PC-9 (cell line): Measurements from ENCODE around the gene ERCC5. TPM values are rescaled to one million over a fixed set of nuclear protein-coding genes. Genes with fewer than 3 reads are reported as not detected.

ENCODE experiments used
- BruUV-seq: library from RNA; stranded (reverse); fragments of 400-500 nt; replicated peaks from 2 replicates; lab custom pipeline; 2021; lab: Mats Ljungman, UMichigan
- CTCF ChIA-PET: fragments of 300-600 bp; sonication (Branson Sonifier 250); formaldehyde crosslinking; loops from one replicate; lab custom pipeline; 2022; ENCODE audit warnings: antibody characterized with exemption; lab: Charles Lee
- POLR2A ChIA-PET: fragments of 300-600 bp; sonication (Branson Sonifier 250); formaldehyde crosslinking; loops from one replicate; lab custom pipeline; 2022; ENCODE audit warnings: antibody characterized with exemption; ENCODE audit not compliant: unreplicated experiment; lab: Charles Lee
- DNase-seq, 2 experiments: peaks; one replicate each; pipeline versions ENCODE4 v3.0.0 to v3.0.0-alpha.2; 2015 to 2022; ENCODE audit warnings: mixed read lengths in 1 of 2
- H2AFZ ChIP-seq: fragments of 200-600 bp; sonication (generic); 2 replicates; pipeline ENCODE4 v1.8.1; 2017; ENCODE audit warnings: antibody characterized with exemption
- H3F3A ChIP-seq: fragments of 200-600 bp; sonication (generic); 2 replicates; pipeline ENCODE4 v1.8.1; 2017; ENCODE audit warnings: antibody characterized with exemption, mild to moderate bottlenecking, low read depth; ENCODE audit not compliant: insufficient read depth
- H3K27ac ChIP-seq: fragments of 200-600 bp; sonication (generic); 2 replicates; pipeline ENCODE4 v1.6.1; 2016; ENCODE audit warnings: mixed run types
- H3K27me3 ChIP-seq: fragments of 200-600 bp; sonication (generic); 2 replicates; pipeline ENCODE4 v1.6.1; 2016; ENCODE audit warnings: low read depth, mixed run types; ENCODE audit not compliant: insufficient read depth
- H3K36me3 ChIP-seq: fragments of 200-600 bp; sonication (generic); 2 replicates; pipeline ENCODE4 v1.6.1; 2016; ENCODE audit warnings: low read depth, mixed run types
- H3K4me1 ChIP-seq: fragments of 200-600 bp; sonication (generic); replicated peaks from 2 replicates; pipeline ENCODE4 v1.6.1; 2016; ENCODE audit warnings: mixed run types; ENCODE audit not compliant: insufficient read depth
- H3K4me2 ChIP-seq: fragments of 200-600 bp; sonication (generic); 2 replicates; pipeline ENCODE4 v1.6.1; 2017; ENCODE audit warnings: mixed run types
- H3K4me3 ChIP-seq: fragments of 200-600 bp; sonication (generic); 2 replicates; pipeline ENCODE4 v1.6.1; 2016; ENCODE audit warnings: mixed run types
- H3K79me2 ChIP-seq: fragments of 200-600 bp; sonication (generic); 2 replicates; pipeline ENCODE4 v1.6.1; 2017; ENCODE audit warnings: low read depth, mixed run types
- H3K9me2 ChIP-seq: fragments of 200-600 bp; sonication (generic); 2 replicates; pipeline ENCODE4 v1.8.1; 2017; ENCODE audit warnings: mild to moderate bottlenecking; ENCODE audit not compliant: insufficient read depth
- H3K9me3 ChIP-seq: fragments of 200-600 bp; sonication (generic); 2 replicates; pipeline ENCODE4 v1.8.1; 2016; ENCODE audit warnings: low read depth; ENCODE audit not compliant: insufficient read depth
- H4K20me1 ChIP-seq: fragments of 200-600 bp; sonication (generic); 2 replicates; pipeline ENCODE4 v1.8.1; 2017; ENCODE audit not compliant: insufficient read depth
- EZH2 ChIP-seq: fragments of 200-600 bp; sonication (generic); IDR thresholded peaks from 2 replicates; pipeline ENCODE4 v1.8.0; 2017; ENCODE audit warnings: antibody characterized with exemption, low read depth
- intact Hi-C: fragments of 100-400 bp; cut with micrococcal nuclease; formaldehyde crosslinking; loops from one replicate; pipeline ENCODE4 v1.10.0; 2022; ENCODE audit not compliant: unreplicated experiment
- total RNA-seq: library from RNA; stranded (reverse); gene quantifications from 2 replicates; pipeline ENCODE4 v1.2.3, GENCODE V29; 2021
- TF ChIP-seq, protein P1 (sequence below): fragments of 200-600 bp; sonication (generic); conservative IDR thresholded peaks from 2 replicates; pipeline ENCODE4 v1.6.1; 2017; ENCODE audit warnings: mixed run types, antibody characterized with exemption, mild to moderate bottlenecking, moderate library complexity

ERCC5 gene
- total RNA-seq, 1 experiment from 2014 or later: 33.9 TPM

DNA sequence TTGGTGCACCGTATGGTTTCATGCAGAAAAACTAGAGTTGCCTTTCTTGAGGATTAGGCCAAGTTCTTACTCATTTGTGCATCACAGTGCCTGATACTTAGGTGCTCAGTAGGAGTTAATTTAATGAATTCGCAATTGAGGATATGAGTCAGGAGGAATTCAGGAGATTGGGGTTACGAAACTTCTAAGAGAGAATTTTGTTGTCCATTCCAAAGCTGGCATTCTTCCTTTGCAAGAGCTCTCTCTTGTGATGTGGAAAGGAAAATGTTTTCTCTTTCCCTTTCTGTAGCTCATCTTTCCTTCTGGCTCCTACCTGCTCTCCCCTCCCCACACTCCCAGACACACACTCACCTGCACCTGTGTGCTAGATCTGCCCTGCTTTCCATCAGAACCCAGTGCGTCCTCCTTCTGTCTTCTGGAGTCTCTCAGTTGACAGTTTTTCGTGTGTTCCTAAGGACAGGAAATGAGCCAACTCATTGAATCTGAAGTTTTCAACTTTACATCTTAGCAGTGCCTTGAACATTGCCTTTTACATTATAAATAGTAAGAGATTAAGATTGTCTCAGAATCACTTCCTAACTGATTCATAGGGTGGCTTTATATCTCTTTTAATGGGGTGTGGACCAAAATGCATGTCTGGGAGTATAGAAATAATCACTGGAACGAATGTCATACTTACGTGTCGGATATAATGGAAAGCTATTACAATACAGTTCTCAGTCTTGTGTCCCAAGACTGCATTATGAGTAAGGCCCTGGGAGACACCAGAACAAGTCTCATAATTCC, 19.7 kb upstream of the ERCC5 start:
- TF ChIP-seq, protein P1, sequence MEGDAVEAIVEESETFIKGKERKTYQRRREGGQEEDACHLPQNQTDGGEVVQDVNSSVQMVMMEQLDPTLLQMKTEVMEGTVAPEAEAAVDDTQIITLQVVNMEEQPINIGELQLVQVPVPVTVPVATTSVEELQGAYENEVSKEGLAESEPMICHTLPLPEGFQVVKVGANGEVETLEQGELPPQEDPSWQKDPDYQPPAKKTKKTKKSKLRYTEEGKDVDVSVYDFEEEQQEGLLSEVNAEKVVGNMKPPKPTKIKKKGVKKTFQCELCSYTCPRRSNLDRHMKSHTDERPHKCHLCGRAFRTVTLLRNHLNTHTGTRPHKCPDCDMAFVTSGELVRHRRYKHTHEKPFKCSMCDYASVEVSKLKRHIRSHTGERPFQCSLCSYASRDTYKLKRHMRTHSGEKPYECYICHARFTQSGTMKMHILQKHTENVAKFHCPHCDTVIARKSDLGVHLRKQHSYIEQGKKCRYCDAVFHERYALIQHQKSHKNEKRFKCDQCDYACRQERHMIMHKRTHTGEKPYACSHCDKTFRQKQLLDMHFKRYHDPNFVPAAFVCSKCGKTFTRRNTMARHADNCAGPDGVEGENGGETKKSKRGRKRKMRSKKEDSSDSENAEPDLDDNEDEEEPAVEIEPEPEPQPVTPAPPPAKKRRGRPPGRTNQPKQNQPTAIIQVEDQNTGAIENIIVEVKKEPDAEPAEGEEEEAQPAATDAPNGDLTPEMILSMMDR: no peak; the same call in 1 of the 2 replicates
- TF ChIP-seq EZH2: no peak
- Histone ChIP-seq H3K9me3 (no peaks in the 10 kb centered on the region), H3K27ac (peak overlapping the region; percentile 59), H4K20me1 (no peaks in the 10 kb centered on the region), H3K27me3 (no peaks in the 10 kb centered on the region), H3K36me3 (no peaks in the 10 kb centered on the region; the same call in 1 of the 2 replicates), H3K9me2 (no peaks in the 10 kb centered on the region), H3K4me2 (peak overlapping the region; percentile 71), H3K4me3 (peak overlapping the region; percentile 2; the same call in 1 of the 2 replicates), H3F3A (peaks cover 21% of the 10 kb centered on the region), H3K4me1 (peaks cover 17% of the 10 kb centered on the region), H2AFZ (peak overlapping the region; percentile 74; the same call in 1 of the 2 replicates), H3K79me2 (no peaks in the 10 kb centered on the region)
- ChIA-PET CTCF (interaction anchor here (0.6 kb wide), 1 partner anchor 16 kb away, joined by 3 read pairs; no protein-coding TSS in a partner anchor), POLR2A (interaction anchor here (0.6 kb wide), 3 partner anchors 19 to 229 kb away, joined by 3 to 13 read pairs (median 4); partner anchors contain the start of gene TPP2)
- no TSS peak for BruUV-seq
- peak; percentile 5 to 86 for DNase-seq
- intact Hi-C loops: loop anchor here (1.0 kb wide), 1 partner anchor 230 kb away; the partner anchor contains the start of gene TPP2

DNA sequence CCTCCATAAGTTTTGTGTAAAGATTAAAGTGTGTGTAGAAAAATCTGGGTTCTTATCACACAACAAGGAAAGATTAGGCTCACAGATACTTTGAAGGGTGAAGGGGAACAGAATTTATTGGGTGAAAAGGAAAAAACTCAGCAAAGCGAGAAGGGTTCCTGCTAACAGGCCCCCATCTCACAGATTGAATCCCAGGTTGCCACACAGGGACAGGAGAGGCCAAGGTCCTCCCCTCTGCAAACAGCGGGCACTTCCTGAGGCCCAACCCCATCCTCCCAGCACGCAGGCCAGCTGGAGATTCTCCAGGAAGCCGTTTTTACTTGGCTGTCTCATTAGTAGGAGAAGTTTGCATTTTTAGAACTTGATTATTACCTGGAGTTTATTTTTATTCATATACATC, 15.2 kb upstream of the ERCC5 start:
- H3K4me1 ChIP-seq: peaks cover 11% of the 10 kb centered on the region
- peaks cover 14% of the 10 kb centered on the region for H3F3A ChIP-seq
- no peak overlapping the region for H3K4me3 ChIP-seq
- H3K79me2 ChIP-seq: no peaks in the 10 kb centered on the region
- no peak overlapping the region for H3K27ac ChIP-seq
- no peaks in the 10 kb centered on the region for H3K27me3 ChIP-seq
- H3K36me3 ChIP-seq: no peaks in the 10 kb centered on the region
- intact Hi-C loops: no loop called here
- no peak for DNase-seq
- H4K20me1 ChIP-seq: no peaks in the 10 kb centered on the region
- no TSS peak for BruUV-seq
- no peaks in the 10 kb centered on the region for H3K9me3 ChIP-seq
- H2AFZ ChIP-seq: no peak overlapping the region
- CTCF ChIA-PET: no interaction called here
- no peaks in the 10 kb centered on the region for H3K9me2 ChIP-seq
- TF ChIP-seq, protein P1: no peak
- TF ChIP-seq EZH2: no peak
- H3K4me2 ChIP-seq: no peak overlapping the region
- POLR2A ChIA-PET: no interaction called here

DNA sequence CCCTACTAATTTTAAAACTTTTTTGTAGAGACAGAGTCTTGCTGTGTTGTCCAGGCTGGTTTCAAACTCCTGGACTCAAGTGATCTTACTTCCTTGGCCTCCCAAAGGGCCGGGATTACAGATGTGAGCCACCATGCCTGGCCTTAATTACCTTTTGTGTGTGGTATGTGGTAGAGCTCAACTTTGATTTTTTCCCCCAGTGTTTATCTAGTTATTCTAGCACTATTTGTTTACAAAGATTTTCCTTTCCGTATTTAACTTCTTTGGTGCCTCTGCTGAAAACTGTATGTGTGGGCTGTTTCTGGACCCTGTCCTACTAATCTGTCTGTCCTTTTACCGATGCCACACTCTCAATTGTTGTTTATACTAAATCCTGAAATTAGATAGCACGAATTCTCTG, 9.4 kb upstream of the ERCC5 start:
- no peak for DNase-seq
- Histone ChIP-seq H2AFZ (no peak overlapping the region), H3K27ac (no peak overlapping the region), H3K79me2 (no peaks in the 10 kb centered on the region), H3K9me3 (no peaks in the 10 kb centered on the region), H3K36me3 (no peaks in the 10 kb centered on the region), H3K4me1 (no peaks in the 10 kb centered on the region), H3K27me3 (no peaks in the 10 kb centered on the region), H3F3A (no peaks in the 10 kb centered on the region), H3K9me2 (no peaks in the 10 kb centered on the region), H3K4me2 (no peak overlapping the region), H3K4me3 (no peak overlapping the region), H4K20me1 (no peaks in the 10 kb centered on the region)
- POLR2A ChIA-PET: no interaction called here
- intact Hi-C loops: no loop called here
- CTCF ChIA-PET: no interaction called here
- no TSS peak for BruUV-seq
- TF ChIP-seq, protein P1: no peak
- no peak for TF ChIP-seq EZH2
